ENCODE measurements around the gene NVL.

- TF ChIP-seq CTCF (IDR thresholded peaks at IDR 0.05): no peak
- no peak for TF ChIP-seq POLR2AphosphoS5 (IDR thresholded peaks at IDR 0.05)
Measured at GRCh38 chr1:224234017-224234416, 96.0 kb downstream of the NVL start.
